GM19397 (cell line): ENCODE results near the gene CPNE9.

Experiments
- ATAC-seq: cut with Tn5 transposase; IDR thresholded peaks from one replicate; pipeline ENCODE4 v1.9.1; 2021; ENCODE audit warnings: mild to moderate bottlenecking, moderate library complexity; ENCODE audit not compliant: unreplicated experiment

The CPNE9 gene, protein sequence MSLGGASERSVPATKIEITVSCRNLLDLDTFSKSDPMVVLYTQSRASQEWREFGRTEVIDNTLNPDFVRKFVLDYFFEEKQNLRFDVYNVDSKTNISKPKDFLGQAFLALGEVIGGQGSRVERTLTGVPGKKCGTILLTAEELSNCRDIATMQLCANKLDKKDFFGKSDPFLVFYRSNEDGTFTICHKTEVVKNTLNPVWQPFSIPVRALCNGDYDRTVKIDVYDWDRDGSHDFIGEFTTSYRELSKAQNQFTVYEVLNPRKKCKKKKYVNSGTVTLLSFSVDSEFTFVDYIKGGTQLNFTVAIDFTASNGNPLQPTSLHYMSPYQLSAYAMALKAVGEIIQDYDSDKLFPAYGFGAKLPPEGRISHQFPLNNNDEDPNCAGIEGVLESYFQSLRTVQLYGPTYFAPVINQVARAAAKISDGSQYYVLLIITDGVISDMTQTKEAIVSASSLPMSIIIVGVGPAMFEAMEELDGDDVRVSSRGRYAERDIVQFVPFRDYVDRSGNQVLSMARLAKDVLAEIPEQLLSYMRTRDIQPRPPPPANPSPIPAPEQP

DNA sequence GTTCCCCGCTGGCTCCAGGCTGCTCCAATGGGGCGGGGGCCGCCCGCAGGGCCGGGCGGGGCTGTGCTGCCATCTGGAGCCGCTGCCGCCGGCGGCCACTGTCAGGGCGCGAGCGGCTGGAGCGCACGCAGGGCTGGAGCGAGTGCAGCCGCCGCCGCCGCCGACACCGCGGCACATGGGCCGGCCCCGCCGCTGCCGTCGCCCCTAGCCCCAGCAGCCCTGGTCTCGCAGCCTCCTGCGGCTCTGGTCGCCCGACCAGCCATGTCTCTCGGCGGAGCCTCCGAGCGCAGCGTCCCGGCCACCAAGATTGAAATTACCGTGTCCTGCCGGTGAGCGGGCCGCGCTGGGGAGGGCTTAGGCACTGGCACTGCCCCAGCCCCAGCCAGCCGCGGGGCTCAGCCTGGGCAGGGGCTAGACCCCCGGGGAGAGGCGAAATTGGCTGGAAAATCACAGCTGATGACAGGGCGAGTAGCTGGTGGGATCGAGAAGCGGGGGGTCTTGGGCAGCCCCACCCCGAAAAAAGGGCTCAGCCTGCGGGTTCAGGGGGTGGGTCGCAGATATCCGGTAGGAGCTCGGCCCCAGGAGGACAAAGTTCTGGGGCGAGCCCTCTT is at the start of gene CPNE9:
CPNE9 (plus strand) TSS at position 98 of the 611 bp plus-strand sequence; CDS start at position 262, 164 bp downstream.
- no peak for ATAC-seq

DNA sequence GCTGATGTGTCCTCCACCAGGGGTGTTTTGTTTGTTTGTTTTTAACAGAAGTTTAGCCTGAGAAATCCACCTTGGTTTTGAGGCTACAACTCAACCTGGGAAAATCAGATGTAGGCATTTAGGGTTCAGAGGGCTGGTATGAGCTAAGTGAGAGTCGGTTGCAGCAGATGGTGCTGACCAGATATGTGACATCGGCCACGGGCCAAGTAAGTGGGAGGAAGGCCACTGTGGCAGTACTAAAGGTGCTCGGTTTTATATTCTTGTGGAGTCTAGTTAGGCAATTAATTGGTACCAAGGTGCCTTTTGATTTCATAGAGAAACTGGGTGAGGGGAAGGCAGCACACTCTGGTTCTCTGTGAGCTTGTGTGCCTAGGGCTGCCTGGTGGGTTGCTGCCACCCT is 43.8 kb upstream of the CPNE9 start:
- ATAC-seq, result no peak

DNA sequence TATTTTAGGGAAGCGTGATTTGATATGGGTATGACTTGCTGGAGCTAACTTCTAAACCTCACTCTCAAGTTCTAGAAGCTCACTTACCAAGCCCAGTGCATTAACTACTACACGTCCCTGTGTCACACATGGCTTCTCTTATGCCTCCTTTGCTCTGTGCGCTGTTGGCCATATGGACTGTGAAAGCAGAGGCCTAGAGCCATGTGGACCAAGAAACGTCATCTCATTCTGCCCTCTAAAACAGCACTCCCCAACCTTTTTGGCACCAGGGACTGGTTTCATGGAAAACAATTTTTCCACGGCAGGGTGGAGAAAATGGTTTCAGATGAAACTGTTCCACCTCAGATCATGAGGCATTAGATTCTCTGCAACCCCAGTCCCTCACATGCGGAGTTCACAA is 42.7 kb upstream of the CPNE9 start:
- no peak for ATAC-seq

DNA sequence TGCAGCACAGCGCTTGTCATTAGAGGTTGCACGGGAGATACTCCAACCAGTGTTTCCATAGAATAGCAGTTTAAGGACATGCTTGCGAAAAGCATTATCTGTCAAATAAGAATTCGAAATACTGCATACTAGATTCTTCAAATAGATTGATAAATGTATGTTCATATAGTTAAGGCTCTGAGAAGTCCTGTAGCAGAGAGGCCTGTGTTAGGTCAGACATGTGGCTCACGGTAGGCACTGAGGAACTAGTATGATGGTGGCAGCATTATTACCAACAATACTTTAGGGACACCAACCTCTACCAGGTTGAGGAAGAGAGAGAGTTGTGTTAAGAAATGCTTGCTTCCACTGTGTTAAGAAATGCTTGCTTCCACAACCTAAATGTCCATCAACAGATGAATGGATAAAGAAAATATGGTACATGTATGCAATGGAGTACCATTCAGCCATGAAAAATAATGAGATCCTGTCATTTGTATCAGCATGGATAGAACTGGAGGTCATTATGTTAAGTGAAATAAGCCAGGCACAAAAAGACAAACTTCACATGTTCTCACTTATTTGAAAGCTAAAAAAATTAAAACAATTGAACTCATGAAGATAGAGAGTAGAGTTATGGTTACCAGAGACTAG is 39.4 kb upstream of the CPNE9 start:
- ATAC-seq, result no peak

DNA sequence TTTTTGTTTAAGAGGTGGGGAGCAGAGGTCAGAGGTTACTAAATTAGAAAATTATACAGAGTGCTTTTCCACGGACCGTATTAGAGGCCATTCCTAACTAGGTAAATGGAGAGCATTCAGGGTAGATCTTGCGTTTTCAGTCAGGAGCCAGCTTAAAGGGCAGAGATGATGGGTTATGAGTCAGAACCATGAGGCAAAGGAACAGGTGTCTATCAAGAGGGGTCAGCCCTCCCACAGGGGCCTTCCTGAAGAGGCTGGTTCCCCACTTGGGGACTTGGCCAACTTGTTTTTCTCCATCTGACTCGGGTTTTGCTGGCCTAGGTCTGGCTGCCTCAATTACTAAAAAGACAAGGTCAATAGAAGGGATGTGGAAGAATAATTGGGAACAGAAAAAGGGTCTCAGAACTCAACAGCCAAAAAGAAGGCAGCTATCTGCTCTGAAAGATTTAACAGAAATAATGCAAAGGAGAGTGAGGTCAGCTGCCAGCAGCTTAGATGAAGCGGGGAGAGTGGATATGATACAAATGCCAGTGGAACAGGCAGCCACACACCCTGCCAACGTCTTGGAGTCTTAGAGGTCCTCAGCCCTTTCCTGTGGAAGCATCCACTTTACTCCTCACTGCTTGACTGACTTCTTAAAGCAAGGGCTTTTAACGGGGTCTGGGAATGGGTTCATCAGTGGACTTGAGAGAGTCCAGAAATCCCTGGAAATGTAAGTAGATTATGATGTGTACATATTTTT is 36.8 kb upstream of the CPNE9 start:
- no peak for ATAC-seq

DNA sequence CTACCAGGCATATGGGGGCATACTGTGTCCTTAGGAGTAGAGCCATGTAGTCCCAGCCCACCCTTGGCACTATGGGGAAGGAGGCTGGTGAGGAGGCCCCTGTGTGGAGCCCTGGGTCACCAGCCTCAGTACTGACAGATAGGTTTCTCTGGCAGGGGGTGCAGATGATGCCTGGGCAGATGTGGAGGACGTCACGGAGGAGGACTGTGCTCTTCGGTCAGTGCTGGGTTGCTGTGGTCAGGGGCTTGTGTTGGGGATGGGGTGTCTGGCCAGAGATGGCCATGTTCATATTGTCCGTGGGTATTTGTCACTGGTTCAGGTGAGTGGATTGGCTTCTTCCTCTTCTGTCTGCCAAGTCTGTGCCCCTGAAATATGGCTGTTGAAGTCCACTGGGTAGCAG is 34.4 kb upstream of the CPNE9 start:
- ATAC-seq, result no peak

DNA sequence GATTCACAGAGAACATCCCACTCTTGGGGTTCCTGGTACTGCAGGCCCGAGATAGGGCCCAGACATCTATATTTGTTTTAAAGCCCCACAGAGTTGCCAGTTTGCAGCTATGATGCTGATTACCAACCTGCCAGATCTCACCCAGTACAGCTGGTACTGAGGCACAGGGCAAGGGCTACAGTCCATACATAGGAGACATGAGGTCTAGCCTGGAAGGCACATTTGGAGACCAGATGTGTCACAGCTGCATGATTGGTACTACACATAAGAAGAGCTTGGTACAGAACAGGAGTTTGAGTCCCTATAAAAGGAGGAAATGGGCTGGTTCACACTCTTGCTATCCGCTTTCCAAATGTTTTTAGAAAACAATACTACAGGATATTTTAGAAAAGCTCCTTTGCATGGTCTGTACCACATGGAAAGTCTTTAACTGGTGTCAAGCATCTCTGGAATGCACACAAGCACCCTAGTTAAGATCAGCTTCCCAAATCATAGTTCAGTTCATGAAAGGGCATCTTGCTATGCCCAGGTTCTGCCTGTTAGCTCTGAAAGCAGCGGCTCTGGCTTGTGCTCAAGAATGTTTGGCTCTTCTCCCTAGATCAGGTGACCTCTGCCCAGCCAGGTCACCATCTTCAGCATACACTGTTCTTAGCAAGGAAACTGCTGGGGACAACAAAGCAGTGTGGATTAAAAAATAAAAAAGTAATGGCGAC is 33.8 kb upstream of the CPNE9 start:
- ATAC-seq, result no peak

DNA sequence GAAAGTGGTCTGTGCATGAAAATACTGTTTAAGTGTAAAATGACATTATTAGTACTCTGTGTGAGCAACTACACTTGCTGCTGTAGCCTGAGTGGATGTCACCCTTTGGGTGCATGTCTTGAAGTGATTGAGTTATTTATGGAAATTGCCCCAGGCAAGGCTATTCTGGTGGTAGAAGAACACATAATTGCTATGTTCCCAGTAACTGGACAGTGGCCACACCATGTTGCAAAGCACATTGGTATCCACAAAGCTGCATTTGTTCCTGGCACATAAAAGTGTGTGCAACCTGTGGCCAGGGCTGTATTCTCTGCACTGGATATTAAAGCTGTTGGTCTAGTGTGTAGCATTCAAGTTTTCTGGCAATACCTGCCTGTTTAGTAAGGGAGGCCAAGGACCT is 30.6 kb upstream of the CPNE9 start:
- no peak for ATAC-seq

DNA sequence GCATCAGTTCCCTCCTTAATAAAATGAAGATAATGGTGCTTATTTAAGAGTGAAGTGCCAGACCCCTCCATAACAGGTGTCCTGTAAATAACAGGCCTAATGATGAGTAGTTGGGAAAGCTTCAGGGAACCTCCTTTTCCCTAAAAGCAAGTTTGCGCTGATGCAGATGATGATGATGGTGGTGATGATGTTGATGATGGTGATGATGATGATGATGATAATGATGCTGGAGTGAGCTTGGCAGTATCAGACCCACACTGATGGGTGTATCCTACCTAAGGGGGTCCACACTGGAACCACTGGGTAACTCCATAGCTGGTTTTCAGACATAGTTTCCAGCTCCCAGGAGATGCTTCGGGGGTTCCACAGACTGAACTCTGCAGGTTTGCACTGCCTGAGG is 29.9 kb upstream of the CPNE9 start:
- ATAC-seq, result no peak

DNA sequence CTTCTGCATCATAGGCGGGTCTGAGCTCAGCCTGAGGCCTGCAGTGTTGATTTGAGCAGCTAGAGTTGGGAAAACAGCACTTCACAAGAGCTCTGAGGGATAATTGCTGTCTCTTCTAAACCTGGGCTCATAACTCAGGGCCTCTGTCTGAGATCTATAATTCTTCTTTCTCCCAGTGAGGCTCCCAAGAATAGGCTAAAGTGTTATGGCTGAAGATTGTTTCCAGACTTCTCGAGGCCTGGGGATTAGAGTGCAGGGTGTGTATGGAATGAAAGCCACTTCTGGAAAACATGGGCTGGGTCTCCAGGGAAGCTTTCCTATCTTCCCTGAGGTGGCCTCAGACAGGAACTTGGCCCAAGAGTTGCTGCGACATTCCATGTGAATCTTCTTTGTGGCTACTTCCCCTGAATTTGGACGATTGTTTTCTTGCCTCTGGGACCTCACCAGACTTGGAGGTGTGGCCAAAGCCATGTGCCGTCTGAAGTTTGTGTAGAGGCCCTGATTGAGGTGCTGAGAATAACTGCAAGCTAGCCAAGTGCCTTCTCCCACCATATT is 27.8 kb upstream of the CPNE9 start:
- no peak for ATAC-seq

DNA sequence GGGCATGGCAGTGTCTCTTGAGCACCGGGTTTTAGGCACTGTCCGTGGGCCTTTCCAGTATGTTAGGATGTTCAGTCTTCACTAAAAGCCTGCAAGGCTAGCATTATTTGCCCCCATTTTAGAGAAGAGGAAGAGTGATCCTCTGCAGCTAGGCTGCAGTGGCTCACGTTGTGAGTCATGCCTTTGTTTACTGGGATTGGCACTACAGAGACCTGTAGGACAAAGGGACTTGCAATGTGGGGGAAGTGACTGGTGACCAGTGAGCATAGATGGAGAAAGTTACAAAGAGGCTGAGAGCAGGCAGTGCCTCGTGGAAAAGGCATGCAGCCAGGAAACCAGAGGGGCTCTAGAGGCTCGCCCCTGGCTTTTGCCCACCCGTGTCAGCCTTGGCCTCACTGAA is 26.8 kb upstream of the CPNE9 start:
- ATAC-seq, result no peak

DNA sequence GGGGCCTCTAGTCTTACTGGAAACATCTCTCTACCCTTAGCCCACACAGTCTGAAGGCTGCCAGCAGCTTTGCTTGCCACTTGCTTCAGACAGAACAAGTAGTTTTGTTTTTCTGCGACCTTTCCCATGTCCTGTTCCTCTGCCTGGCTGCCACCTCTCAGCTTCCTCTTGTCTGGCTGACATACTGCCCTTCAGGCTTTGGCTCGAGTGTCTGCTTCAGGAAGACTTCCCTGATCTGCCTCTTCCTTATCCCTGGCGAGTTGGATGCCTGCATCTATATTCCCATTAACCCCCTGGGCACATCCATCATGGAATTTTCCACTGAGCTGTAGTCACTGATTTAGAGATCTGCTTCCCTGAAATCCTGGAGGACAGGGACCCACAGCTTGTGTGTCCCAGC is 25.1 kb upstream of the CPNE9 start:
- ATAC-seq, result no peak

DNA sequence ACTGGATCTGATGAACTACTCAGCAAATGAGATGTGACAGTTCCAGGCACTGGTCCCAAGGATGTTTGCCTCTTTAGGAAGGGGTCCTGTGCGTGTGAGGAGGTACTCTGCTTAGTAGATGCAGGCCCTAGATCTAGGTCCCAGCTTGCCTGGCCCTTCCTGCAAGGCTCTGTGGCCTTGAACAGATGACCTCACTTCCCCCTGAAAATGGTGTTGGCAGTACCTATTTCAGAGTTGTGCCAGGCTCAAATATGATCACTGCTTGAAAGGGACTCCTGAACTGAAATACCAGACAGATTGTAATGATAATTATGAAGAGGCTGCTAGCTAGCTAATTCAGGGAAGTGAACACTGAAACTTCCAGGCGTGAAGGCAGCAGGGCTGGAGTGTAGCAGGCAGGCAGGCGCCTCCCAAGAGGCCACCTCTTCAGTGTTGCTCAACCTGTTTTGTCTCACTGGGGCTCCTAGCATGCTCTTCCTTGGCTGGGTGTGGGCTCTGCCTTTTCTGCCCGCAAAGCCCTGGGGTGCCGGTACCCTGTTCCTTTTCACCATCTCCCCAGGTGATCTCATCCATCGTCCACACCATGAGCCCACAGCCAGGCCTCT is 24.1 kb upstream of the CPNE9 start:
- ATAC-seq, result no peak

DNA sequence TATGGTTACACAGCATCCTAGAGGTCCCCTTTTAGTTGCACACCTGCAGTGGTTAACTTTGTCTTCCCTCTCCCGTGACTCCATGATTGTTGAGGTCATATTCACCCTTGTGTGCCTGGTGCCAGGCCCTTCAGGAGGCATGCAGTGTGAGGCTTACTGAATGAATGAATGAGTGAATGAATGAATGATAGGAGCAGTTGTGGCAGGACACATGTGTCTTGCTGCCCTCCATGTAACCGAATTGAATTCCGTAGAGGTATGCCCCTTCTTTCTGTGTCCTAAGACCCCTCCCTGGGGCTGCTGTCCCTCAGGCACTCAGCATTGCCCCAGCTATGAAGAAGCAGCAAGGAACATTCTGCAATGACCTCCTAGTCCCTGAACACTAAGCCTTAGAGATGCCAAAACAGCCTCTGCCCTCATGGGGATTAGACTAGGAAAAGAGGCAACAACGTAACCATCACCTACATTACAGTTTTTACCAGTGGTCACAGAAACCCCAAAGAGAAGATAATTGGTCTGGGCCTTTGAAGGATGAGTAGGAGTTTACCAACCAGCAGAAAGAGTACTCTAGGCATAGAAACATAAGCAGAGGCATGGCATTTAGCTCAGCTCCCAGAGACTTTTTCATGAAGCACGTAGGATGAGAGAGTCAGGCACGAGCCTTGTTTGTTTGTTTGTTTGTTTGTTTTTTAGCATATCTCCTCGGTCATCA is 22.5 kb upstream of the CPNE9 start:
- ATAC-seq, result no peak

DNA sequence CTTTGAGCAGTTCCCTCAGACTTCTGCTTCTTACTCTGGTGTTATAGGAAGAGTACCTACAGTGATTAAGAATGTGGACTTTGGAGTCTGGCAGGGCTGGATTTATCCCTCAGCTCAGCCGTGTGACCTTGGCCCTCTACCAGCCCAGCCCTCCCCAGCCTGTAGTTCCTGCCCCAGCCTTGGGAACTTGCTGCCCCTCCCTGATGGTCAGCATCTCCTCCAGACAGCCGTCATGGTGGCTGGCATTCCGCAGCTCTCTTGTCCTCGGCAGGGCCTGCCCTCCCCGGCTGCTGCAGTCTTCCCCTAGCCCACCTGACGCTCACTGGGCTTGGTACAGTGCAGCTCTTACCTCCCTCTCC is 21.9 kb upstream of the CPNE9 start:
- ATAC-seq, result no peak

DNA sequence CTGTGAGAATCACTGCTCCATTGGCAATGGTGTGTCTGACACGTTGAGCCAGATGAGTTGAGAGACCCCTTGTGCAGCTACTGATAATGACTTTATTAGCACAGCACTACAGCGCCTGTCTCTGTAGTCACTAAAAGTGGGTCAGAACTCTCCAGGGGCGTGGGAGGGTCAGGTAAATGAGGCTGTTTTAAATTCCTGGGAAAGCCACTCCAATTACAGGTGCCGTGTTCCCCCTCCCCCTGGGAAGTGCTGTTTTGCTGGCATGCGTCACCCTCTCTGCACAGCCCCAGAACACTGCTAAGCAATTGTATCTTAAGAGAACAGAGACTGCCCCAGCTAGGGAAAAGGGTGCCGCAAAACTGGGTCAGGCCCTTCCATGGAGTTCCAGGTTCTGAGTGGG is 21.5 kb upstream of the CPNE9 start:
- ATAC-seq, result no peak

DNA sequence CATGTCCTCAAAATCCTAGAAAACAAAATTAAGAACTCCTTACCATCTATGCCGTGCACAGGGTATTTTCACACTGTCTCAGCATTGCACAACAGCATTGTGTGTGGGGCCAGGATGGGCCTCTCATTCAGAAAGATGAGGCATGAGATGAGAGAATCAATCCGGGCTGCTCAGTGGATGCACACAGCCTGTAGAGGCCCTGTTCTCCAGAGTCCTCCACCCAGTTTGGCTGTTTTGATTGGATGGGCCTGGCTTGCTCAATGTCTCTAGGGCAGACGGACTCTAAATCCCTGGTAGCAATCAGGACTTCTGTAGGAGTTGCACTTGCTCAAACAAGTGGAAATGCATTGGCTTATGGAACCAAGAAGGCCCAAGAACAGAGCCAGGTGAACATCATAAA is 20.2 kb upstream of the CPNE9 start:
- no peak for ATAC-seq

DNA sequence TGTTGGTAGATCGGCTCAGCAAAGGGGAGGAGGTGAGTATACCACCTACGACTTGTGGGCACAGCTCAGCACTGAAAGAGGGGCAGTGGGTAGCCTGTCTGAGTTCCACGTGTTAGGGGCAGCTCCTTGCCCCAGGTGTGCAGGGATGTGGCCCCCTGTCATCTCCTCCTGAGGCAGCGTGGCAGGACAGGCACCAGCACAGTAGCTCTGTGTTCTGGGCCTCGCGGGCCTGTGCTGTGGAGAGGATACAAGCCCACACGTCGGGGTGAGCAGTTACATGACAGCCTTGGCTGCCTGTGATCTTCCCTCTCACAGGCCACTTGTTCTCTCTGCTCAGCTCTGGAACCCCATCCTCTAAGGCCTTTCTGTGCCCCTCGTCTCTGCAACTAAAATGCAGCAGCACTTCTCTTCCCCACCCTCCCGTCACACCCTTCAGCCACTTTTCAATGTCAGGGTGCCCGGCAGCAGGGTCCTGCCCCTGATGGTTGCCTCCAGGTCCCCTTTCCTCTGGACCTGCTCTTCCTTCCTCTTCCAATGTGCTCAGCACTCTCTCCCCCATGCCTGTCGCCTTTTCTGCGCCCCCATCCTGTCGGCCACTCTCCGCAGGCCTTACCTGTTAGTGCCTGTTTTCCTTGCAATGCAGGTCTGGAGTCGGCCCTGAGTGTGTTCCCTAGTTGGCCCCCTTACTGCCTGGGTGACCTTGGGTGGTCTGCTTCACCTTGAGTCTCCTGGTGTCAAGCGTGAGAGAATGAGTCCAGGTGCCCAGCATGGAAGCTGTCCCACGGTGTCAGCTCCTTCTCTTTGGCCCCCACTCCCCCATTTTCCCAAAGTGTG is 18.2 kb upstream of the CPNE9 start:
- ATAC-seq, result no peak
